HG02870 (cell line): ENCODE results near the gene IFT25.

Experiments used
- ATAC-seq: cut with Tn5 transposase; IDR thresholded peaks from one replicate; pipeline ENCODE4 v1.9.1; 2021; ENCODE audit warnings: mild to moderate bottlenecking, moderate library complexity; ENCODE audit not compliant: unreplicated experiment

Gene IFT25

DNA sequence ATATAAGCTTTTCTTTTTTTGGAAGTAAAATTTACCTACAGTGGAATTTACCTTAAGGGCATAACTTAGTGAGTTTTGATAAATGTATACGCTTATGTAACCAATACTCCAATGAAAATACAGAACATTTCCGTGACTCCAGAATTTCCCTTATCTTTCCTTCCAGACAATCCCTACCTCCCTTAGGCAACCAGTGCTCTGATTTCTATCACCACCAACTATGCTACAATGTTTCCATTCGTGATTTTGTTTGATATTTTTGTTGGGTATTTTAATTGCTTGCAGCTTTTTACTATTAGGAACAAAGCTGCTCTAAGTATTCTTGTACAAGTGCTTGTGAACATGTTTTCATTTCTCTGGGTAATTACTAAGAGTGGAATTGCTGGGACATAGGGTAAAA is 14.6 kb downstream of the IFT25 start:
- ATAC-seq, result no peak

DNA sequence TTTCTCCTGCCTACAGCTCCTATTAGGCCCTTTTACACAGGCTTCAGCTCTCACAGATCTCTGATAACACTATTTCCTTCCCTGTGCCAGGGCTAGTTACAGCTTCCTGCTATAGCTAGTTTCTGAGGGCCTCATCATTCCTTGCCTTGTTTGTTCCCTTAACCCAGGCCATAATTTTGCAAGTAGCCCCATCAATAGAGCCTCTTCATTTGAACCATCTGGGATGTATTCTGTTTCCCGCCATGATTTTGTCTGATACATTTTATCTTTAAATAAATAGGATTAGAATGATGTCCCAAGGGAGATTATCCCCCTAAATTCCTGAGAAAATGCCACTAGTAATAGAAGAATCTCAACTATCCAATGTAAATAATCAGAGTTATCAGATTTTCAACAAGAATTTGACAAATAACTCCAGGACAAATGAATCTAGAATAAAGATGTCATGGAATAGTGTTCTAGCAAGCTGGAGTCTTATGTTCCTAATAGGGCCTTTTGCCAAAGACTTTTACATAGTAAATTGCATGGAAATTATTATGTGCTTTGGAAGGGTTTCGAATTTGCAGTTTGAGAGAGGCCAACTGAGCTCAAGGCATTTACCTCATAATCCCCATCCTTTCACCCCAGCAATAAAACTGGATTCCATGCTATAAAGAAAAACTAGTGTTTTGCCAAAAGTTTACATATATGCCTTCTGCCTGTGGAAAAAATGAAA is 16.1 kb downstream of the IFT25 start:
- no peak for ATAC-seq

DNA sequence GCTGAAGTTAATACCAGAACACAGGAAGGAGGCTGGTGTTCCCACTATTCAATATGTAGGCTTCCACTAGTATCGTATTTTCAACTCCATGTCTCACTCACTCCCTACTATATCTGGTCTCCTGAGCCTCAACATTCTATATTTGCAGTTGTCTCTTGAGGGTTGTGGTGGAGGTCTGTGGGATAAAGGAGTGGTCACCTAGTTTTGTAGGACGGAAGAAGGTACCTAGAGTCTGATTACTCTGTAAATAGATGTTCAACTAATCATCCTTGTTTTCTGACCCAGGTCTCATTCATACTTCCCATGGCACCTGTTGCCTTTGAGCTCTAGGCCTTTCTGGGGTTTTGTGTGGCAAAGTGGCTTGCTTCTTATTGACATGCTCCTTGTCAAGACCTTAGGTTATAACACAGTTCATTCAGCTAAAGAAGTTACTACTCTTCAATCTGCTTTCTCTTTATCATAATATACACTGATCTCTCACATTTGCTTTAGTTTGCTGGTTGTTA is 18.1 kb downstream of the IFT25 start:
- ATAC-seq, result no peak

DNA sequence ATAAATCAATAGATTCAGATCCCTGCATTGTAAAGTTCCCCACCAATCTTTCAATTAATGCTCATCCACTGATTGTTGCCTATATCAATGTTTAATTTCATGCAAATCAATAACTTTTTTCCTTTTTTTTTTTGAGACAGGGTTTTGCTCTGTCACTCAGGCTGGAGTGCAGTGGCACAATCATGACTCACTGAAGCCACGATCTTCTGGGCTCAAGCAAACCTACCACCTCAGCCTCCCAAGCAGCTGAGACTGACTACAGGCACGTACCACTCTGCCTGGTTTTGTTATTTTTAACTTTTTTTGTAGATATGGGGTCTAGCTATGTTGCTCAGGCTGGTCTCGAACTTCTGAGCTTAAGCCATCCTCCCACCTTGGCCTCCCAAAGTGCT is 25.8 kb downstream of the IFT25 start:
- no peak for ATAC-seq

DNA sequence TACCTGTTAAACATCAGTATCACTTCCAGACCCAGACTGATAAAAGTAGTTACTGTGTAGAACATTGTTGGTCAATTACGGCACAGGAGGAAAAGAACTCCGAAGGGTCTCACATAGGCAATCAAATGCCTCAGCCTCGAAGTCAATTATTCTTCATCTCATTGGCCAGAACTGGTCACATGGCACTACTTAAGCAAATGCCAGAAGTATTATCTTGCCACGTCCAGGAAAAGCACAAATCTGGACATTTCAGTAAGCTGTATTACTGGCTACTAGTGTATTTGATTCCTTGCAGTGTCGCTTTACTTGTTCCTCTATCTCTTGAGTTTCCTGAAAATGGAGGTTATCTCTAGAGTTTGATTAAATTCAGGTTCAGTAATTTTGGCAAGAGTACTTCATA is 27.2 kb downstream of the IFT25 start:
- no peak for ATAC-seq

DNA sequence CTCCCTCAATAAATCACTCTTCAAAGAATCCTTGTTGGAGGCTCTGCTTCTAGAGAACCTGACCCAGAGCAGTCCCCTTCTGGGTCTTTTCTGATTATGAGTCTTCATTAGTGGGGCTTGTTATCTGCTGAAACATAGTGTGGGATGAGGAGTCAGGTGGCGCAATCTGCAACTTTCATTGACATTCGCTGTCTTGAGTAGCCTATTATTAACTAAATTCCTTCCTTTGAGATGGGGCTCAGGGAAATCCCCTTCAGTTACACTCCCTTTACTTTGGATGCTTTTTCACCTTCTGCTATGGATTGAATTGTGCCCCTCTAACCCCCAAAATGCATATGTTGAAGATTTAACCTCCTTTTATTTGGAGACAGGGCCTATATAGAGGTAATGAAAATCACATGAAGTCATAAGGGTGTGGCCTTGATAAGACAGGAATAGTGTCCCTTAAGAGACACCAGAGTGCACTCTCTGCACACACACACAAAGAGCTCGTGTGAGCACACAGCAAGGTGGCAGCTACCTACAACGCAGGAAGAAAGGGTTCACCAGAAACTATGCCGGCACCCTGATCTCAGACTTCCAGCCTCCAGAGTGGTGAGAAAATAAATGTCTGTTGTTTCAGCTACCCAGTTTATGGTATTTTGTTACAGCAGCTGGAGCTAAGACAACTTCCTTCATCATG is 32.0 kb downstream of the IFT25 start:
- no peak for ATAC-seq

DNA sequence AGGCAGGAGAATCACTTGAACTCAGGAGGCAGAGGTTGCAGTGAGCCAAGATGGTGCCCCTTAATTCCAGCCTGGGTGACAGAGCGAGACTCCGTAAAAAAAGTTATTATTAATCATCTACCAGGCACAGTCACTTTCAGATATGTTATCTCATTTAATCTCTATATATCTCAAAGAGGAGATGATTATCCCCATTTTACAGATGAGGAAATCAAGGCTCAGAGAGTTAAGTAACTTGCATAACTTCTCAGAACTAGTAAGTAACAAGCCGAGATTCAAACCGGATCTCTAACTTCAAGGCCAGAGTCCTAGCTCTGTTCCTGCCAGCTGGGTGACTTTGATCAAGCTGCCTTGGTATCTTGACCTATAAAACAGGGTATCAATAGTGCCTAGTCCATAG is 34.1 kb downstream of the IFT25 start:
- ATAC-seq, result no peak

DNA sequence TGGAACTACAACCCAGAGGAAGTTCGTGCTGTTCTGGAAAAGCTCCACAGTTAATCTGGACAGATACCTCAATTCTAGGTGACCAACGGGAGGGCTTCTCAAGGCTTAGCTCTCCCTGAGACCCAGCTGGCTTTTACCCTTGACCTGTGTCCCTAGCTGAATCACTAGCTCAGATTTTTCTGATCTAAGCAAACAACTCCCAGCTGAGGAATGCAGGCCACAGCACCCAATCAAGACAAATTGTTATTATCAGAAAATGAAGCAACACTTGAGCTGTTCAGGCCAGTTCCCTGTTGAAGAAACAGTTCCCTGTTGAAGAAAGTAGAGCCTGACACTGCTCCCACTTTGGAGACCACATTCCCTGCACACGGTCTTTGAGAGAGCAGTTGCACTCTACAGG is 35.6 kb downstream of the IFT25 start:
- no peak for ATAC-seq

DNA sequence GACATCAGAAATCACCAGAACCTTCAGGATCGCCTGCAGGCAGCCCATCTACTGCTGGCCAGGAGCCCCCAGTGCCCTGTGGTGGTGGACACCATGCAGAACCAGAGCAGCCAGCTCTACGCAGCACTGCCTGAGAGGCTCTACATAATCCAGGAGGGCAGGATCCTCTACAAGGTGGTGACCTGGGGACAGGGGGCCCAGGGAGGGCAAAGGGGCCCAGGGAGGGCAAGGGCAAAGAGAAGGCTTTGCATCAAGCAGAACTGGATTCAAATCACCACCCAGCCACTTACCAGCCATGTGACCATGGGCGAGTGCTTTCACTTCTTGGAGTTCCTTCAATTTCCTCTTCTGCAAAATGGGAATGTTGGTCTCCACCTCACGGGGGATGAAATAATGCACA is 39.4 kb downstream of the IFT25 start:
- ATAC-seq, result no peak

DNA sequence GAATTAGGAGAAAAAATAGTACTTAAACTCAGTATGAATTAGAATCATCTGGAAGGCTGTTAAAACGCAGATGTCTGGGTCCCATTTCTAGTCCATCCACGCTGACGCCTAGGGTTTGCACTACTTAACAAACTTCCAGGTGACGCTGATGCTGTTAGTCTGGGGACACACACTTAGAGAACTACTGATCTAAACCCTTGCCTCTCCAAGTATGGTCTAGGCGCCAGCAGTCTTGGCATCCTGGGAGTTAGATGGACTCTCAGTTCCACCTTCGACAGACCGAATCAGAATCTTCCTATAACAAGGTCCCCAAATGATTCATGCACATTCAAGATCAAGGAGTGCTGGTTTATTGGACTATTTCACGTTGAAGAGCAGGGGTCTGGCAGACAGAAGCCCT is 40.0 kb downstream of the IFT25 start:
- ATAC-seq, result no peak

DNA sequence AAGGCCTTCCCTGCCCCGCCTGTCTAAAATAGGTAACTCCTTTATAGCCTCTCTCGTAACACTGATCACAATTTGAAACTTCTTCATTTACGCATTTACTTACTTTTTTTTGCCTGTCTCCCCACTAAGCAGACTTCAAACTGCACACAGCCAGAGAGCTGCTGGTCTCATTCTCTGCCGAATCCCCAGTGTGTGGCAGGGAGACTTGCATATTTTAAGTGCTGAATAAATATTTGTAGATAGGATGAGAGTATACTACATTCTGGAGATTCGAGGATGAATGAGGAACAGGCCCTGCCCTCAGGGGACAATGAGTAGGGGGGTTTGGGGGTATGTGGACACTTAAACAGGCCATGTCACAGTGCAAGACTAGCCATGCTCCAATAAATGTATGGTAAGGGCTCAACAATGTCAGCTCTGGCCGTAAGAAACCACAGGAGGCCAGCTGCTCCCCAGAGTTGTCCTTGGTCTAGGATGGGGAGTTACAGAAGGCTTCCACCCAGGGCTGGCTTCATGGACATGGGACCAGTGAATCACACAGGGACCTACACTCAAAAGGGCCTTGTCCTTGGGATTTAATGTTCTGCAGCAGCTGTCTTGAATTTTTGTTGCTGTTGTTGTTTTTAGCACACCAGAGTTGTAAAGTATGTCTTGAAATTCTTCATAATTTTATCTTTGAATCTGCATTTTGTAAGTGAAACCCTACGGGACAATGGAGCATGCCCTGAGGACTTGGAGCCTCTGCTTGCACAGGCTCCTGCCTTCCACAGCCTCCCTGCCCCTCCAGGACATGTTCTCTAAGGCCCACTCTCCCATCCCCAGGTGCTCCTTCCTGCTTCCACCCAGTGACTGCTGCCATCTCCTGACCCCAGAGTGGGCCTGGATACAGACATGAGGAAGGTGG is 43.0 kb downstream of the IFT25 start:
- no peak for ATAC-seq

DNA sequence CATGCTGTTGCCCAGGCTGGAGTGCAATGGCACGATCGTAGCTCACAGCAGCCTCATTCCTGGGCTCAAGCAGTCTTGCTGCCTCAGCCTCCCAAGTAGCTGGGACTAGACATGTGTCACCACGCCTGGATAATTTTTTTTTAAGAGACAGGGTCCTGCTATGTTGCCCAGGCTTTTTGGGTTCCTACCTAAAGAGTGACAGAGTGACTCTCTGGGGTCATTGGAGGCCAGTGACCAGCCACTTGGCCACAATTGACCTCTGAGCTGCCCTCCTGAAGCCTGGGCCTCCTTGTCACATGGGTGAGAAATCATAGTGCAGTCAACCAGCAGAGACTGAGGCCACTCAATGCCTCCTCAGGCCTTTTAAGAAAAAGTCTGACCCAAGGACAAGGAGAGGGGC is 45.8 kb downstream of the IFT25 start:
- no peak for ATAC-seq

DNA sequence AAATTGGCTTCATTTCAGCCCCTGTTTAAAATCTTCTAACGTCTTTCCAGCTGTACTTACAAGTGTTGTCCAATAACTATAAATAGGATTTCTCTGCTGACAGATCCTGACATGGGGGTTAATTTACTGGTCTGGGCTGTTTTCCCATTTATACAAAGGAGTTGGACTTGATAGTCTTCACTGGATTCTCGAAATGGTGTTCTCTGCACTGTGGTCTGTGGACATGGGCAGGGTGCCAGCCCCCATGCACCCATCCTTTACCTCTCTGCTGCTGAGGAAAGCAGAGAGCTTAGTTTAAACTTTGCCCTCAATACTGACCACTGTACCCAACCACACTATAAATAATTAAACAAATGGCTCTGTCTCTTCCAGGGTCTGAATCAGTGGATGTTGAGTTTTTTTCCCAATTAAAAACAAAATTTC is 46.3 kb downstream of the IFT25 start:
- no peak for ATAC-seq

DNA sequence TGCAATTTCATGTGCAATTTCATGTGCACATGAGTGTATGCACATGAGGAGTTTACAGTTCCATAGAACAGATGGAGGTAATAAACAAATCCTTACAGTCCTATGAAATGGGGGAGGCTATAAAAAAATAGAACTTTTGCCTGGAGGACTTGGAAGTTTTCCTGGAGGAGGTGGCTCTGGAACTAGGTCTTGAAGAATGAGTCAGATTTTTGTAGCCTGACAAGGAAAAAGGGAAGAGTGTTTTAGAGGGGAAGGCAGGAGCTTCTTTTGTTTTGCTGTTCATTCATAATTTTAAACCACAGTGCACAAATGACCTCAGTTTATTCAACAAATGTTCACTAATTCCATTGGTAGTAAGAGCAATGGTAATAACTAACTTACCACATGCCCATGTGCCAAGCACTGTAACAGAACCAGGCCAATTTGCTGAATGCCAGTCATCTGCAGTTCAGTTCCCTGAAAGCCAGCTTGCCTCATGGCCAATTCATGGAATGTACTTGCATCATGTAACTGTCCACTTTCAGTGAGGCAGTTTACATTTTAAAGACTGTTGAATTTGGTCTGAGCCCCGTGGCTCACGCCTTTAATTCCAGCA is 48.8 kb downstream of the IFT25 start:
- ATAC-seq, result no peak

DNA sequence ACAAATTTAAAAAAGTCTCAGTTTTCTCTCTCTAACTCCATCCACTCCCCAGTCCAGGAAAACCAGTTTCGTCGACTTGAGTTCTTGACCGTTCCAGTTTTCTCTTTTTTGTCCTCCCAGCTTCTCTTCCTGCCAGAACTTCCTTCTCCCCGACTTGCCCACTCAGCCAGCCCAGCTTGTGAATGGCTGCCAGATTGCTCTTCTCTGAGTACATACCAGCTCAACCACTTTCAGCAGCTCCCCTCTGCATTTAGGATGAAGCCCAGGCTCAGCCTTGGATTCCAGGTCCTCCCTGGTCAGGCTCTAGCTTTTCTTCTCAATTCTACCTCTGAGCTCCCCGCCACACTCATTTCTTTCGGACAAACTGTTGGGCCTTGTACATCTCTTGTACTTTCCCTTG is 50.1 kb downstream of the IFT25 start:
- ATAC-seq, result no peak

DNA sequence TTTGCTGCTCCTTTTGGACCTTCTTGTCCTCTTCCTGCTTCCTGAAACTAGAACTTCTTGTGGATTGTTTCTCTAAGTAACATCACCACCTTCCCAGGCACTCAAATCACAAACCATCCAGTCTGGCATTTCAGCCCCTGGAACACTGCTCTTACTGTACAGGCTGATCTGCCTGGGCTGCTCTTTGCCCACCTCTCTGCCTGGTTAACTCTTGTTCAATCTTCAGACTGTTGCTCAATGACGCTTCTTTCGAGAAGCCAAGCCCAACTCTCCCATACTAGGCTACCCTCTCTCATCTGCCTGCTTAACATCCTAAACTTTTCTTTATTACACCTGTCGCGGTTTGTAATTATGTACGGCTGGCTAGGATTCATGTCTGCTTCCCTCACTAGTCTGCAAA is 50.9 kb downstream of the IFT25 start:
- no peak for ATAC-seq

DNA sequence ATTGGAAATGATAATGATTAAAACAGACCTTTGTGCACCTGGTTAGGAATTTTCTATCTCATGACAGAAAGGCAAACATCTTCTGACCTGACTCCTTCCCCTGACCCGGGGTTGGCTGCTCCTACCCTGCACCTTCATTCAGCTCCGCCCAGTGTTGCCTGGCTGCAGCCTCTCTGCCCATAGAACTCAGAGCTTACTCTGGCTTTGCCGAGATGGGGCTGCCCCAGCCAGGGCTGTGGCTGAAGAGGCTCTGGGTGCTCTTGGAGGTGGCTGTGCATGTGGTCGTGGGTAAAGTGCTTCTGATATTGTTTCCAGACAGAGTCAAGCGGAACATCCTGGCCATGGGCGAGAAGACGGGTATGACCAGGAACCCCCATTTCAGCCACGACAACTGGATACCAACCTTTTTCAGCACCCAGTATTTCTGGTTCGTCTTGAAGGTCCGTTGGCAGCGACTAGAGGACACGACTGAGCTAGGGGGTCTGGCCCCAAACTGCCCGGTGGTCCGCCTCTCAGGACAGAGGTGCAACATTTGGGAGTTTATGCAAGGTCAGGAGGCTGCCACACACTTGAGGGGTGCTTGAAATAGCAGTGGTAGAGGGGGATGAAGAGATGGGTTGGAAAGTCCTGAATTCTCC is 51.4 kb downstream of the IFT25 start, which contains the start of gene DIO1:
TSS of gene DIO1 (plus strand) at position 189 of the 638 bp plus-strand sequence. CDS start at position 213, 24 bp downstream.
- ATAC-seq, result no peak

DNA sequence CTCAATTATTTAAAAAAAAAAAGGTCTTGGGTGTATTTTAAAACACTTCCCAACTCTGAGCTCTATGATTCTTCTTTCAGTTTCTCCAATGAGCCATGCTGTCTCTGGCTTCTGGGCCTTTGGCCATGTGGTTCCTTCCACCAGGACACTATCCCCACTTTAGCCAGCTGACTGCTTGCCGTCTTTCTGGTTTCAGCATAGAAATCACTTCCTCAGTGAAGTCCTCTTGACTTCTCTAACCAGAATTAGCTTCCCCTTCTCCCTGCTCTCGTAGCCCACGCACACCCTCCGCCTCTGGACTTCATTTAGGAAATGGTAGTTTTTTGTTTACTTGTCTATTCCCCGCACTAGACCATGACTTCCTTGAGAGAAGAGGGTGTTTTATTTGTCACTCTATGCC is 52.6 kb downstream of the IFT25 start:
- ATAC-seq, result no peak

DNA sequence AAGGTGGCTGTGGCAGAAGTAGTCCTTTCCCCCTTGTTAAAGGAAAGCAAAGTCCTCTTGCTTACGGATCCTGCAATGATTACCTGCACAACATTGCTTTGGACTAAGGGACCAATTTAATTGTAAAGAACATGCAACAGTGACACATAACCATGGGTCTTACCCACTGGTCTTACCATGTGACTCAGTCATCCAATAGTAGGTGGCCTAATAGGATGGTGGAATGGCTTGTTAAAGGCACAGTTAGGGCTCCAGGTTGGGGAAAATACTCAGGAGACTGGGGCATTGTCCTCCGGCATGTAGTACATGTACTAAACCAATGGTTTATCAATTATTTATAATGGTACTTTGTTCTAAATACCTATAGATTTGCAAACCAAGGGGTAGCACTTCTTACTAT is 53.8 kb downstream of the IFT25 start:
- no peak for ATAC-seq

DNA sequence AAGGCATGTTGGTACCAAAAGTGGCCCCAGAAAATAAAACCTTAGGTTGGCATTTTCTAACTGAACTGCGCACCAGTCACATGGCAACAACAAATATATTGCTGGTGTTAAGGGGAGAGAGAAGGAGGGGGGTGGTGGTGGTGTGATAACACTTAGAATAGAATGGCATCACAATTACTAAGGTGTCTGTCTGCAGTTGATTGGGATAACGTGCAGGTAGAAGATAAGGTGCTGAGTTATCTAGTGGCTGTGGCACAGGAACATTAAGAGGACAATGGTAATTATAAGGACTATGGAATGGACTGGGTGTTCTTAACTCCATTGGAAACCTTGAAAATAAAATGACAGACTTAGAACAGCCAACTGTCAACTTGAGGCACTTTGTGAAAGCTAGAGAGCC is 54.5 kb downstream of the IFT25 start:
- no peak for ATAC-seq

DNA sequence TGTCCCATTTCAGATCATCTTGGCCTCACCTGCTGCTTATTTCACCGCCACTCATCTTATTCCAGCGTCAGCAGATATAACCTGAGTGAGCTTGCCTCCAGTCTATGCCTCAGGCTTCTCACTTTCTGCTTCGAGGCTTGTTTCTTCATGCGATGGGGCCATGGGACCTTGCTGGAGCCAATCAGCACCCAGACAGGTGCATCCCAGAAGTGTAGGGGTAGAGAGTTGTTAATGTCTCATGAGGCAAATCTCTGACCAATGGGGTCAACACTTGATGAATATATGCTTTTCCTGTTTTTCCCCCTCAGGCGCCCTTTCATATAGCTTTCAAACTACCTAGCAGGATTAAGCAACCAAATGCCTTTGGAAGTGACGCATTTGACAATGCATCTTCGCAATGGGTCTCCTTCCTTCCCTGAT is 55.0 kb downstream of the IFT25 start:
- ATAC-seq, result peak; percentile 12
